ENCODE measurements around the gene MTRFR. TPM values are rescaled to one million over a fixed set of nuclear protein-coding genes. Genes with fewer than 3 reads are reported as not detected.

Gene MTRFR
- total RNA-seq, 1 donor from 2014 or later, result 11.5 TPM

DNA sequence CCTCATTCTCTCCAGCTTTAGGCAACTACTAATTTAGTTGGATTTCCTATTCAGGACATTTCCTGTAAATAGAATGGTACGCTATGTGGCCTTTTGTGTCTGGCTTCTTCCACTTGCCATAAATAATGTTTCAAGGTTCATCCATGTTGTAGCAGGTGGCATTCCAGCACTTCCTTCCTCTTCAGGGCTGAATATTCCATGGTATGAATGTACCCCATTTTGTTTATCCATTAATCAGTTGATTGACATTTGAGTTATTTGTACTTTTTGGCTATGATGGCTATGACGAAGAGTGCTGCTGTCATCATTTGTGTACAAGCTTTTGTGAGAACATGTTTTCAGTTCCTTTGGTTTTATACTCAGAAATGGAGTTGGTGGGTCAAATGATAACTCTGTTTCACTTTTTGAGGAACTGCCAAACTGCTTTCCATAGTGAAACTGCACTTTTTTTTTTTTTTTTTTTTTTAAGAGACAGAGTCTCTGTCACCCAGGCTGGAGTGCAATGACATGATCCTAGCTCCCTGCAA is 44.9 kb downstream of the MTRFR start:
- DNase-seq (ENCODE audit: low spot score), result no peak
- TF ChIP-seq CTCF (IDR thresholded peaks at IDR 0.05), result no peak
- no peaks in the 10 kb centered on the region for H3K36me3 Mint-ChIP-seq (ENCODE audit: low read depth)
- no peak overlapping the region for H3K4me3 Mint-ChIP-seq (ENCODE audit: unreplicated experiment)
- no peaks in the 10 kb centered on the region for H3K4me1 Mint-ChIP-seq (ENCODE audit: low read depth)
- H3K27ac Mint-ChIP-seq (ENCODE audit: unreplicated experiment), result no peak overlapping the region
- H3K27me3 Mint-ChIP-seq (ENCODE audit: low read depth), result no peaks in the 10 kb centered on the region
- H3K9me3 Mint-ChIP-seq (ENCODE audit: low read depth), result no peaks in the 10 kb centered on the region

DNA sequence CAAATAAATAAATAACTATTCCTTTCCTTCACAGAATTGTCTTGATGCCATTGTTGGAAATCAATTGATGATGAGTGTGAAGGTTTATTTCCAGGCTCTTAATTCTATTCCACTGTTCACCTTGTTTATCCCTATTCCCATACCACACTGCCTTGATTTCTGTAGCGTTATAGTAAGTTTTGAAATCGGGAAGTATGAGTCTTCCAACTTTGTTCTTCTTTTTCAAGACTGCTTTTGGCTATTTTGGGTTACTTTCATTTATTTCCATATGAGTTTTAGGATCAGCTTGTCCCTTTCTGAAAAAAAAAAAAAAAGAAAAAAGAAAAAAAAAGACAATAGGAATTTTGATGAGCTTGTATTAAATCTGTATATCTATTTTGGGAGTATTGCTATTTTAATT is 47.7 kb downstream of the MTRFR start:
- H3K27me3 Mint-ChIP-seq (ENCODE audit: low read depth), result no peaks in the 10 kb centered on the region
- DNase-seq (ENCODE audit: low spot score), result no peak
- no peak for TF ChIP-seq CTCF (IDR thresholded peaks at IDR 0.05)
- H3K36me3 Mint-ChIP-seq (ENCODE audit: low read depth), result no peaks in the 10 kb centered on the region
- no peak overlapping the region for H3K4me3 Mint-ChIP-seq (ENCODE audit: unreplicated experiment)
- no peak overlapping the region for H3K27ac Mint-ChIP-seq (ENCODE audit: unreplicated experiment)
- no peaks in the 10 kb centered on the region for H3K4me1 Mint-ChIP-seq (ENCODE audit: low read depth)
- H3K9me3 Mint-ChIP-seq (ENCODE audit: low read depth), result no peaks in the 10 kb centered on the region

DNA sequence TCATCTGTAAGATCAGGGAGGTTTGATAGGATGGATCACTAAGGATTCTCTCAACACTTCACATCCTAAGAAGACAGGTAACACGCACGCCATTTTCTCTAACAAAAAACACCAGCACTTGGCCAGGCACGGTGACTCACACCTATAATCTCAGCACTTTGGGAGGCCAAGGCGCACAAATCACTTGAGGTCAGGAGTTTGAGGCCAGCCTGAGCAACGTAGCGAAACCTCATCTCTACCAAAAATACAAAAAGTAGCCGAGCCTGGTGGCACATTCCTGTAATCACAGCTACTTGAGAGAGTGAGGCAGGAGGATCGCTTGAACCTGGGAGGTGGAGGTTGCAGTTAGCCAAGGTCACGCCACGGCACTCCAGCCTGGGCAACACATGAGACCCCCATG is 48.9 kb downstream of the MTRFR start:
- H3K4me1 Mint-ChIP-seq (ENCODE audit: low read depth), result peaks cover 3% of the 10 kb centered on the region
- TF ChIP-seq CTCF (IDR thresholded peaks at IDR 0.05), result no peak
- H3K27ac Mint-ChIP-seq (ENCODE audit: unreplicated experiment), result no peak overlapping the region
- H3K4me3 Mint-ChIP-seq (ENCODE audit: unreplicated experiment), result no peak overlapping the region
- H3K27me3 Mint-ChIP-seq (ENCODE audit: low read depth), result no peaks in the 10 kb centered on the region
- H3K36me3 Mint-ChIP-seq (ENCODE audit: low read depth), result no peaks in the 10 kb centered on the region
- no peak for DNase-seq (ENCODE audit: low spot score)
- H3K9me3 Mint-ChIP-seq (ENCODE audit: low read depth), result no peaks in the 10 kb centered on the region

- H3K9me3 Mint-ChIP-seq (ENCODE audit: low read depth), result no peaks in the 10 kb centered on the region
- H3K27me3 Mint-ChIP-seq (ENCODE audit: low read depth), result no peaks in the 10 kb centered on the region
- peaks cover 3% of the 10 kb centered on the region for H3K4me1 Mint-ChIP-seq (ENCODE audit: low read depth)
- H3K4me3 Mint-ChIP-seq (ENCODE audit: unreplicated experiment), result no peak overlapping the region
- TF ChIP-seq CTCF (IDR thresholded peaks at IDR 0.05), result no peak
- H3K36me3 Mint-ChIP-seq (ENCODE audit: low read depth), result no peaks in the 10 kb centered on the region
- no peak overlapping the region for H3K27ac Mint-ChIP-seq (ENCODE audit: unreplicated experiment)
- DNase-seq (ENCODE audit: low spot score), result no peak
Observed at GRCh38 chr12:123283461-123283860, 50.2 kb downstream of the MTRFR start.

GRCh38 chr12:123284669-123285068 is 51.4 kb downstream of the MTRFR start:
- Mint-ChIP-seq H3K4me1 (ENCODE audit: low read depth) (peaks cover 3% of the 10 kb centered on the region), H3K36me3 (ENCODE audit: low read depth) (peaks cover 6% of the 10 kb centered on the region), H3K27me3 (ENCODE audit: low read depth) (no peaks in the 10 kb centered on the region), H3K27ac (ENCODE audit: unreplicated experiment) (no peak overlapping the region), H3K4me3 (ENCODE audit: unreplicated experiment) (no peak overlapping the region), H3K9me3 (ENCODE audit: low read depth) (no peaks in the 10 kb centered on the region)
- no peak for TF ChIP-seq CTCF (IDR thresholded peaks at IDR 0.05)
- DNase-seq (ENCODE audit: low spot score), result no peak

Data from chondrocyte (in vitro differentiated cells).